ENCODE results near the gene C20orf173. TPM values are rescaled to one million over a fixed set of nuclear protein-coding genes. Genes with fewer than 3 reads are reported as not detected.
"Not testable (repeated sequence)": the region's sequence is repeated elsewhere in the genome, so short reads cannot be mapped to it uniquely, and the experiment has no call there.

Gene C20orf173
- total and polyA plus RNA-seq, 2 of the 13 experiments (the other 11 are each of a cell fraction or from before 2014, with no cell fraction given) = not detected

DNA sequence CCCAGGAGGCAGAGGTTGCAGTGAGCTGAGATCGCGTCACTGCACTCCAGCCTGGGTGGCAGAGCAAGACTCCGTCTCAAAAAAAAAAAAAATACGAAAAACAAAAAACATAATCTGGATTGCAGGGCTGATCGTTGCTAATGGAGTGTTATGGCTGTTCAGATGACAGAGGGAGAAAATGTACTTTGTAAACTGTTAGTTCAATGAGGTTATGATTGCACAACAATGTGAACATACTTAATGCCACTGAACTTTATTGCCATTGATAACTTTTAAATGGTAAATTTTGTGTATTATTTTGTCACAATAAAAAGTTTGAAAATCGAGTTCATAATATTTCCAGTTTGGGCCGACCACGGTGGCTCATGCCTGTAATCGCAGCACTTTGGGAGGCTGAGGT, 10.5 kb downstream of the C20orf173 start:
- in situ Hi-C loops (cut with HindIII; ENCODE audit: extremely low pct_ligation_motif_present, low pct_unique_long_range_greater_than_20kb) = no loop called here
- no peaks in the 10 kb centered on the region for H3K9me3 ChIP-seq (ENCODE audit: low read length)
- peaks cover 19% of the 10 kb centered on the region for H3K4me1 ChIP-seq (ENCODE audit: insufficient read depth, low read length)
- H3K4me3 ChIP-seq (replicated peaks in 1 of 3; ENCODE audit: insufficient read depth in 1 of 3, low read depth in 2 of 3, low read length in 3 of 3) = no peak overlapping the region
- no peaks in the 10 kb centered on the region for H4K20me1 ChIP-seq (ENCODE audit: insufficient read depth, low read length)
- no peak for DNase-seq (ENCODE audit: low spot score)
- POLR2A ChIA-PET = no interaction called here
- no peak for ATAC-seq
- no peaks in the 10 kb centered on the region for H3K27me3 ChIP-seq (ENCODE audit: control insufficient read depth in 1 of 2, insufficient read depth in 2 of 2, low read length in 2 of 2)
- TF ChIP-seq IRX3 (CRISPR knock-in tag; IDR thresholded peaks at IDR 0.05; ENCODE audit: borderline replicate concordance, low read depth) (no peak), KAT2B (IDR thresholded peaks at IDR 0.05; ENCODE audit: borderline replicate concordance, low read depth, low read length) (no peak), CEBPB (IDR thresholded peaks at IDR 0.05; ENCODE audit: borderline replicate concordance, low read depth, low read length) (peak; percentile 93)
- H2AFZ ChIP-seq (ENCODE audit: low read length) = no peak overlapping the region
- CTCF ChIA-PET (ENCODE audit: low intra/inter-chr PET ratio, low total read pairs) = no interaction called here
- H3K27ac ChIP-seq (ENCODE audit: extremely low read length, insufficient read depth, low read length) = no peak overlapping the region
- no peak for FAIRE-seq
- intact Hi-C loops (cut with micrococcal nuclease; ENCODE audit: unreplicated experiment) = no loop called here
- no peaks in the 10 kb centered on the region for H3K79me2 ChIP-seq (ENCODE audit: insufficient read depth, low read length)
- no peak overlapping the region for H3K9ac ChIP-seq (ENCODE audit: insufficient read depth, low read depth, low read length)
- no TSS peak for BruUV-seq (replicated peaks)
- 71% methylated on average over 9 of the region's 9 CpGs for WGBS (ENCODE audit: low lambda C conversion rate)
- no peak overlapping the region for H3K4me2 ChIP-seq (ENCODE audit: low read depth, low read length)
- peaks cover 3 to 4% of the 10 kb centered on the region in 2 experiments; a peak in 2 of 5 replicates for H3K36me3 ChIP-seq (replicated peaks in 1 of 2; ENCODE audit: control insufficient read depth in 1 of 2, insufficient read depth in 2 of 2, low read length in 2 of 2)

DNA sequence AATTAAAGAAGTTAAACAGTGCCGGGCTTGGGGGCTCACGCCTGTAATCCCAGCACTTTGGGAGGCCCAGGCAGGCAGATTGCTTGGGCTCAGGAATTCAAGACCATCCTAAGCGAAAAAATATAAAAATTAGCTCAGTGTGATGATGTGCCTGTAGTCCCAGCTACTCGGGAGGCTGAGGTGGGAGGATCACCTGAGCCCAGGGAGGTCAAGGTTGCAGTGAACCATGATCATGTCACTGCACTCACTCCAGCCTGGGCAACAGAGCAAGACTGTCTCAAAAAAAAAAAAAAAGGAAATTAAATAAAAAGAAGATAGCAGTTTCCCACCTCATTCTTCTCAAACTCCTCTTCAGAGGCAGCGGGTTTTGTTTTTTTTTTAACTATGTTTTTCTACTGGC, 11.7 kb downstream of the C20orf173 start:
- TF ChIP-seq, protein P1, sequence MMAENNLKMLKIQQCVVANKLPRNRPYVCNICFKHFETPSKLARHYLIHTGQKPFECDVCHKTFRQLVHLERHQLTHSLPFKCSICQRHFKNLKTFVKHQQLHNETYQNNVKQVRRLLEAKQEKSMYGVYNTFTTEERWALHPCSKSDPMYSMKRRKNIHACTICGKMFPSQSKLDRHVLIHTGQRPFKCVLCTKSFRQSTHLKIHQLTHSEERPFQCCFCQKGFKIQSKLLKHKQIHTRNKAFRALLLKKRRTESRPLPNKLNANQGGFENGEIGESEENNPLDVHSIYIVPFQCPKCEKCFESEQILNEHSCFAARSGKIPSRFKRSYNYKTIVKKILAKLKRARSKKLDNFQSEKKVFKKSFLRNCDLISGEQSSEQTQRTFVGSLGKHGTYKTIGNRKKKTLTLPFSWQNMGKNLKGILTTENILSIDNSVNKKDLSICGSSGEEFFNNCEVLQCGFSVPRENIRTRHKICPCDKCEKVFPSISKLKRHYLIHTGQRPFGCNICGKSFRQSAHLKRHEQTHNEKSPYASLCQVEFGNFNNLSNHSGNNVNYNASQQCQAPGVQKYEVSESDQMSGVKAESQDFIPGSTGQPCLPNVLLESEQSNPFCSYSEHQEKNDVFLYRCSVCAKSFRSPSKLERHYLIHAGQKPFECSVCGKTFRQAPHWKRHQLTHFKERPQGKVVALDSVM (CRISPR knock-in tag; IDR thresholded peaks at IDR 0.05) = peak; percentile 94
- TF ChIP-seq ZMYM3 (CRISPR knock-in tag; IDR thresholded peaks at IDR 0.05) (peak; percentile 62; the same call in 1 of the 2 replicates), ZNF121 (CRISPR knock-in tag; IDR thresholded peaks at IDR 0.05) (peak; percentile 60; the same call in 1 of the 2 replicates)
- WGBS (ENCODE audit: low lambda C conversion rate) = 75% methylated on average over 5 of the region's 5 CpGs
- H3K9me3 ChIP-seq (ENCODE audit: low read length); ATAC-seq; H3K27ac ChIP-seq (ENCODE audit: extremely low read length, insufficient read depth, low read length); H4K20me1 ChIP-seq (ENCODE audit: insufficient read depth, low read length); H3K4me3 ChIP-seq (replicated peaks in 1 of 3; ENCODE audit: insufficient read depth in 1 of 3, low read depth in 2 of 3, low read length in 3 of 3); DNase-seq (ENCODE audit: low spot score); H3K9ac ChIP-seq (ENCODE audit: insufficient read depth, low read depth, low read length); intact Hi-C loops (cut with micrococcal nuclease; ENCODE audit: unreplicated experiment); H3K27me3 ChIP-seq (ENCODE audit: control insufficient read depth in 1 of 2, insufficient read depth in 2 of 2, low read length in 2 of 2); in situ Hi-C loops (cut with HindIII; ENCODE audit: extremely low pct_ligation_motif_present, low pct_unique_long_range_greater_than_20kb); H3K4me2 ChIP-seq (ENCODE audit: low read depth, low read length); H2AFZ ChIP-seq (ENCODE audit: low read length); FAIRE-seq; BruUV-seq (replicated peaks); H3K79me2 ChIP-seq (ENCODE audit: insufficient read depth, low read length): not testable (repeated sequence)
- ChIA-PET CTCF (ENCODE audit: low intra/inter-chr PET ratio, low total read pairs) (interaction anchor here (0.6 kb wide), 1 partner anchor 54 kb away, joined by 3 read pairs; no protein-coding TSS in a partner anchor), POLR2A (interaction anchor here (1.1 kb wide), 1 partner anchor 22 kb away, joined by 3 read pairs; no protein-coding TSS in a partner anchor)
- Histone ChIP-seq H3K4me1 (ENCODE audit: insufficient read depth, low read length) (peaks cover 13% of the 10 kb centered on the region), H3K36me3 (replicated peaks in 1 of 2; ENCODE audit: control insufficient read depth in 1 of 2, insufficient read depth in 2 of 2, low read length in 2 of 2) (peaks cover 6 to 12% of the 10 kb centered on the region in 2 experiments; a peak in 4 of 5 replicates)
